SK-N-SH treated with all-trans-retinoic acid at 6 μM for 48 hours (cell line): Measurements from ENCODE around the gene BMP8B.

Source experiments
- ATAC-seq: fragments of 200-7000 bp; cut with Tn5 transposase; 3 replicates; pipeline ENCODE4 v1.9.1; 2020; ENCODE audit warnings: mild to moderate bottlenecking, moderate library complexity
- ARNTL ChIP-seq: fragments of 450-650 bp; formaldehyde crosslinking; IDR thresholded peaks from 2 replicates; pipeline ENCODE4 v1.5.0; 2020; ENCODE audit warnings: low read depth, mild to moderate bottlenecking, moderate library complexity, borderline replicate concordance
- BACH2 ChIP-seq: fragments of 250-450 bp; sonication (Bioruptor Pico); IDR thresholded peaks from 2 replicates; pipeline ENCODE4 v1.9.0; 2021; ENCODE audit warnings: mild to moderate bottlenecking, borderline replicate concordance
- CREB5 ChIP-seq: fragments of 250-450 bp; sonication (Bioruptor Pico); IDR thresholded peaks from 2 replicates; pipeline ENCODE4 v1.5.1; 2020; ENCODE audit warnings: low read depth, mild to moderate bottlenecking, moderate library complexity
- CSDC2 ChIP-seq: fragments of 250-450 bp; sonication (Bioruptor Pico); IDR thresholded peaks from 2 replicates; pipeline ENCODE4 v1.5.0; 2020; ENCODE audit warnings: mild to moderate bottlenecking, moderate library complexity
- CSRNP3 ChIP-seq: fragments of 250-450 bp; sonication (Bioruptor Pico); IDR thresholded peaks from 2 replicates; pipeline ENCODE4 v1.5.1; 2021; ENCODE audit warnings: mild to moderate bottlenecking, moderate library complexity
- ESRRG ChIP-seq: fragments of 250-450 bp; sonication (Bioruptor Pico); IDR thresholded peaks from 2 replicates; pipeline ENCODE4 v1.6.1; 2021; ENCODE audit warnings: mild to moderate bottlenecking
- GLIS3 ChIP-seq: fragments of 250-450 bp; sonication (Bioruptor Pico); IDR thresholded peaks from 2 replicates; pipeline ENCODE4 v1.5.0; 2020; ENCODE audit warnings: mild to moderate bottlenecking, moderate library complexity
- ISL1 ChIP-seq: fragments of 250-450 bp; sonication (Bioruptor Pico); IDR thresholded peaks from 2 replicates; pipeline ENCODE4 v2.1.2; 2022; ENCODE audit warnings: mild to moderate bottlenecking, moderate library complexity
- OSR1 ChIP-seq: fragments of 250-450 bp; sonication (Bioruptor Pico); IDR thresholded peaks from 2 replicates; pipeline ENCODE4 v1.8.0; 2022; ENCODE audit warnings: moderate library complexity, mild to moderate bottlenecking, inconsistent platforms
- POU6F1 ChIP-seq: fragments of 250-450 bp; sonication (Bioruptor Pico); IDR thresholded peaks from 2 replicates; pipeline ENCODE4 v1.8.0; 2021; ENCODE audit warnings: low read depth, mild to moderate bottlenecking, moderate library complexity, borderline replicate concordance
- PPARA ChIP-seq: fragments of 250-450 bp; sonication (Bioruptor Pico); IDR thresholded peaks from 2 replicates; pipeline ENCODE4 v1.5.0; 2020; ENCODE audit warnings: mild to moderate bottlenecking, borderline replicate concordance
- RARB ChIP-seq: fragments of 250-450 bp; sonication (Bioruptor Pico); IDR thresholded peaks from 2 replicates; pipeline ENCODE4 v1.8.0; 2021; ENCODE audit warnings: mild to moderate bottlenecking, moderate library complexity
- SNAI2 ChIP-seq: fragments of 250-450 bp; sonication (Bioruptor Pico); IDR thresholded peaks from 2 replicates; pipeline ENCODE4 v1.5.0; 2020; ENCODE audit warnings: mild to moderate bottlenecking, moderate library complexity
- TCF4 ChIP-seq: fragments of 250-450 bp; sonication (Bioruptor Pico); IDR thresholded peaks from 2 replicates; pipeline ENCODE4 v1.8.0; 2021; ENCODE audit warnings: mild to moderate bottlenecking, moderate library complexity, borderline replicate concordance
- TOX ChIP-seq: fragments of 250-450 bp; sonication (Bioruptor Pico); IDR thresholded peaks from 2 replicates; pipeline ENCODE4 v1.8.0; 2021; ENCODE audit warnings: mild to moderate bottlenecking, moderate library complexity, borderline replicate concordance
- TSHZ2 ChIP-seq: fragments of 250-450 bp; sonication (Bioruptor Pico); IDR thresholded peaks from 2 replicates; pipeline ENCODE4 v1.5.0; 2020; ENCODE audit warnings: mild to moderate bottlenecking, moderate library complexity
- ZC3H10 ChIP-seq: fragments of 250-450 bp; sonication (Bioruptor Pico); IDR thresholded peaks from 2 replicates; pipeline ENCODE4 v1.5.1; 2021; ENCODE audit warnings: mild to moderate bottlenecking, moderate library complexity
- ZFP3 ChIP-seq: fragments of 250-450 bp; sonication (Bioruptor Pico); IDR thresholded peaks from 2 replicates; pipeline ENCODE4 v1.5.0; 2020; ENCODE audit warnings: mild to moderate bottlenecking, moderate library complexity
- ZFP30 ChIP-seq: fragments of 450-650 bp; formaldehyde crosslinking; IDR thresholded peaks from 2 replicates; pipeline ENCODE4 v1.5.0; 2022; ENCODE audit warnings: mild to moderate bottlenecking, moderate library complexity
- ZNF565 ChIP-seq: fragments of 450-650 bp; formaldehyde crosslinking; conservative IDR thresholded peaks from 2 replicates; pipeline ENCODE4 v1.5.0; 2020; ENCODE audit warnings: low read depth, mild to moderate bottlenecking, moderate library complexity
- ZNF70 ChIP-seq: fragments of 450-650 bp; formaldehyde crosslinking; IDR thresholded peaks from 2 replicates; pipeline ENCODE4 v1.5.0; 2020; ENCODE audit warnings: mild to moderate bottlenecking, moderate library complexity
- ZNF8 ChIP-seq: fragments of 450-650 bp; formaldehyde crosslinking; IDR thresholded peaks from 2 replicates; pipeline ENCODE4 v1.5.0; 2020; ENCODE audit warnings: mild to moderate bottlenecking, moderate library complexity

The BMP8B gene

GRCh38 chr1:39805385-39805784 lies 16.7 kb upstream of the BMP8B start:
- ATAC-seq: no peak
- TF ChIP-seq GLIS3 (CRISPR knock-in tag) (no peak), ISL1 (CRISPR knock-in tag) (no peak), ZNF565 (CRISPR knock-in tag) (no peak), ESRRG (CRISPR knock-in tag) (no peak), TSHZ2 (CRISPR knock-in tag) (no peak), OSR1 (CRISPR knock-in tag) (no peak), PPARA (CRISPR knock-in tag) (no peak), BACH2 (CRISPR knock-in tag) (no peak), RARB (CRISPR knock-in tag) (no peak), POU6F1 (CRISPR knock-in tag) (no peak), CSRNP3 (CRISPR knock-in tag) (no peak), TCF4 (CRISPR knock-in tag) (no peak), SNAI2 (no peak), CREB5 (no peak), ZFP30 (CRISPR knock-in tag) (no peak), ARNTL (CRISPR knock-in tag) (no peak), ZNF70 (no peak), ZC3H10 (CRISPR knock-in tag) (no peak), CSDC2 (CRISPR knock-in tag) (no peak), TOX (no peak)
- TF ChIP-seq, all 23 proteins: peak for 0

- ATAC-seq: no peak
- TF ChIP-seq TCF4 (CRISPR knock-in tag): no peak
- TF ChIP-seq ZFP3 (CRISPR knock-in tag): no peak
- TF ChIP-seq POU6F1 (CRISPR knock-in tag): no peak
- no peak for TF ChIP-seq GLIS3 (CRISPR knock-in tag)
- no peak for TF ChIP-seq TOX
- TF ChIP-seq PPARA (CRISPR knock-in tag): no peak
- no peak for TF ChIP-seq ISL1 (CRISPR knock-in tag)
- TF ChIP-seq OSR1 (CRISPR knock-in tag): no peak
- TF ChIP-seq TSHZ2 (CRISPR knock-in tag): no peak
- no peak for TF ChIP-seq ESRRG (CRISPR knock-in tag)
- no peak for TF ChIP-seq ZNF8 (CRISPR knock-in tag)
- TF ChIP-seq CREB5: no peak
- TF ChIP-seq ARNTL (CRISPR knock-in tag): no peak
- TF ChIP-seq ZC3H10 (CRISPR knock-in tag): no peak
- no peak for TF ChIP-seq CSRNP3 (CRISPR knock-in tag)
- TF ChIP-seq RARB (CRISPR knock-in tag): no peak
- no peak for TF ChIP-seq BACH2 (CRISPR knock-in tag)
- TF ChIP-seq ZNF565 (CRISPR knock-in tag): no peak
- TF ChIP-seq, all 23 proteins: peak for 0
Observed at GRCh38 chr1:39802496-39803260, 14.0 kb upstream of the BMP8B start.
